Brain pericyte (primary cell): ENCODE measurements around the gene TRAFD1.
"Not testable (repeated sequence)": the region's sequence is repeated elsewhere in the genome, so short reads cannot be mapped to it uniquely, and the experiment has no call there.

Source experiments
- DNase-seq: peaks from one replicate; pipeline ENCODE4 v3.0.0-alpha.2; 2012; ENCODE audit warnings: low read depth, low spot score

Gene TRAFD1

GRCh38 chr12:112158461-112159145, 33.2 kb downstream of the TRAFD1 start:
- not testable (repeated sequence) for DNase-seq

- DNase-seq: no peak
Measured at GRCh38 chr12:112159146-112159541, 33.8 kb downstream of the TRAFD1 start.

GRCh38 chr12:112160611-112161010, 35.3 kb downstream of the TRAFD1 start:
- no peak for DNase-seq

- no peak for DNase-seq
Measured at GRCh38 chr12:112161711-112162110, 36.4 kb downstream of the TRAFD1 start.

- DNase-seq: no peak
Measured at GRCh38 chr12:112162241-112162790, 37.0 kb downstream of the TRAFD1 start.

- no peak for DNase-seq
Measured at GRCh38 chr12:112163056-112163455, 37.7 kb downstream of the TRAFD1 start.

GRCh38 chr12:112163471-112163991, 38.2 kb downstream of the TRAFD1 start:
- no peak for DNase-seq

- DNase-seq: no peak
Measured at GRCh38 chr12:112164011-112164660, 38.8 kb downstream of the TRAFD1 start.

- no peak for DNase-seq
Measured at GRCh38 chr12:112165624-112166023, 40.3 kb downstream of the TRAFD1 start.

GRCh38 chr12:112166051-112167015, 41.0 kb downstream of the TRAFD1 start:
- DNase-seq: no peak

- no peak for DNase-seq
Measured at GRCh38 chr12:112167031-112167461, 41.7 kb downstream of the TRAFD1 start.

GRCh38 chr12:112167718-112168525, 42.6 kb downstream of the TRAFD1 start:
- no peak for DNase-seq

- no peak for DNase-seq
Measured at GRCh38 chr12:112168561-112168971, 43.2 kb downstream of the TRAFD1 start.

- no peak for DNase-seq
Measured at GRCh38 chr12:112169161-112169872, 44.0 kb downstream of the TRAFD1 start.

- DNase-seq: no peak
Measured at GRCh38 chr12:112169966-112170365, 44.6 kb downstream of the TRAFD1 start.

GRCh38 chr12:112170376-112170775, 45.0 kb downstream of the TRAFD1 start:
- no peak for DNase-seq

GRCh38 chr12:112170971-112171596, 45.7 kb downstream of the TRAFD1 start:
- no peak for DNase-seq

- no peak for DNase-seq
Measured at GRCh38 chr12:112172556-112173324, 47.4 kb downstream of the TRAFD1 start.
